Progenitor cell of endocrine pancreas (in vitro differentiated cells): ENCODE results near the gene NEUROD2. TPM values are rescaled to one million over a fixed set of nuclear protein-coding genes. Genes with fewer than 3 reads are reported as not detected.

ENCODE experiments used
- DNase-seq: peaks from one replicate; pipeline ENCODE4 v3.0.0; 2021; ENCODE audit warnings: low spot score; ENCODE audit not compliant: unreplicated experiment
- H3K27ac Mint-ChIP-seq: 2 replicates; pipeline ENCODE4 v1.8.0; 2021; ENCODE audit warnings: mild to moderate bottlenecking, moderate library complexity, mixed read lengths
- H3K27me3 Mint-ChIP-seq: 2 replicates; pipeline ENCODE4 v1.8.0; 2021; ENCODE audit warnings: mixed read lengths
- H3K36me3 Mint-ChIP-seq: 2 replicates; pipeline ENCODE4 v1.8.0; 2022; ENCODE audit warnings: mixed read lengths; ENCODE audit not compliant: insufficient read depth
- H3K4me1 Mint-ChIP-seq: 2 replicates; pipeline ENCODE4 v1.8.0; 2021; ENCODE audit warnings: low read depth, mixed read lengths
- H3K4me3 Mint-ChIP-seq: 2 replicates; pipeline ENCODE4 v1.8.0; 2021; ENCODE audit warnings: low read depth, mild to moderate bottlenecking, moderate library complexity, mixed read lengths
- H3K9me3 Mint-ChIP-seq: 2 replicates; pipeline ENCODE4 v1.8.0; 2021; ENCODE audit warnings: low read depth, mixed read lengths
- CTCF ChIP-seq: fragments of 200-600 bp; sonication (generic); IDR thresholded peaks from one replicate; pipeline ENCODE4 v1.5.0; 2021; ENCODE audit warnings: antibody characterized with exemption, mild to moderate bottlenecking; ENCODE audit not compliant: unreplicated experiment
- long read RNA-seq: library from polyadenylated mRNA; unstranded; transcript quantifications from one replicate; pipeline ENCODE4 v2.0.0, GENCODE V29; 2020
- total RNA-seq: library from RNA; stranded (reverse); gene quantifications from 2 replicates; pipeline ENCODE4 v1.2.1, GENCODE V29; 2021

The NEUROD2 gene
- total RNA-seq, result not detected in 2 replicates
- long read RNA-seq, result 0 reads

- Mint-ChIP-seq H3K36me3 (no peaks in the 10 kb centered on the region), H3K27ac (no peak within 1 kb of the TSS), H3K4me1 (no peaks in the 10 kb centered on the region), H3K4me3 (no peak within 1 kb of the TSS), H3K27me3 (peaks cover 66% of the 10 kb centered on the region), H3K9me3 (no peaks in the 10 kb centered on the region)
- TF ChIP-seq CTCF, result no peak
- DNase-seq, result no peak
Observed at GRCh38 chr17:39607851-39608130, at the start of gene NEUROD2. TSS of gene NEUROD2 (minus strand) at chr17:39607920. CDS start at chr17:39606599, 1,321 bp downstream.

- H3K4me1 Mint-ChIP-seq, result peaks cover 18% of the 10 kb centered on the region
- TF ChIP-seq CTCF, result no peak
- no peak overlapping the region for H3K4me3 Mint-ChIP-seq
- no peaks in the 10 kb centered on the region for H3K9me3 Mint-ChIP-seq
- no peaks in the 10 kb centered on the region for H3K27me3 Mint-ChIP-seq
- H3K36me3 Mint-ChIP-seq, result peaks cover 2% of the 10 kb centered on the region
- no peak overlapping the region for H3K27ac Mint-ChIP-seq
- DNase-seq, result no peak
Observed at GRCh38 chr17:39655105-39655504, 47.4 kb upstream of the NEUROD2 start.

- no peaks in the 10 kb centered on the region for H3K9me3 Mint-ChIP-seq
- no peaks in the 10 kb centered on the region for H3K27me3 Mint-ChIP-seq
- H3K36me3 Mint-ChIP-seq, result peaks cover 2% of the 10 kb centered on the region
- H3K4me3 Mint-ChIP-seq, result no peak overlapping the region
- H3K4me1 Mint-ChIP-seq, result peaks cover 19% of the 10 kb centered on the region
- DNase-seq, result peak; percentile 51
- TF ChIP-seq CTCF, result peak; percentile 74
- H3K27ac Mint-ChIP-seq, result peak overlapping the region; percentile 17
Observed at GRCh38 chr17:39653662-39654331, 46.1 kb upstream of the NEUROD2 start.

GRCh38 chr17:39653316-39653661 is 45.6 kb upstream of the NEUROD2 start:
- peaks cover 2% of the 10 kb centered on the region for H3K36me3 Mint-ChIP-seq
- no peak for TF ChIP-seq CTCF
- no peaks in the 10 kb centered on the region for H3K27me3 Mint-ChIP-seq
- H3K27ac Mint-ChIP-seq, result no peak overlapping the region
- no peaks in the 10 kb centered on the region for H3K9me3 Mint-ChIP-seq
- DNase-seq, result no peak
- peaks cover 21% of the 10 kb centered on the region for H3K4me1 Mint-ChIP-seq
- no peak overlapping the region for H3K4me3 Mint-ChIP-seq

- Mint-ChIP-seq H3K9me3 (no peaks in the 10 kb centered on the region), H3K4me3 (peak overlapping the region; percentile 0), H3K36me3 (peaks cover 2% of the 10 kb centered on the region), H3K27me3 (no peaks in the 10 kb centered on the region), H3K4me1 (peaks cover 21% of the 10 kb centered on the region), H3K27ac (peak overlapping the region; percentile 67)
- no peak for DNase-seq
- no peak for TF ChIP-seq CTCF
Observed at GRCh38 chr17:39652587-39653315, 45.0 kb upstream of the NEUROD2 start.
